ENCODE measurements around the gene TMEM225.

TMEM225 gene, protein sequence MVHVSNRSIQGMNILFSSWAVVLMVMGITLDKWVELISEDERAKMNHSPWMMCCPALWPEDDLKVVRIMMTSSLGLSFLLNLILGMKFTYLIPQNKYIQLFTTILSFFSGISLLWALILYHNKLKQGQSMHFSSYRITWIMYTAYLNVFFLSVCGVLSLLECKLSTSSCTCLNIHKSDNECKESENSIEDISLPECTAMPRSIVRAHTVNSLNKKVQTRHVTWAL

DNA sequence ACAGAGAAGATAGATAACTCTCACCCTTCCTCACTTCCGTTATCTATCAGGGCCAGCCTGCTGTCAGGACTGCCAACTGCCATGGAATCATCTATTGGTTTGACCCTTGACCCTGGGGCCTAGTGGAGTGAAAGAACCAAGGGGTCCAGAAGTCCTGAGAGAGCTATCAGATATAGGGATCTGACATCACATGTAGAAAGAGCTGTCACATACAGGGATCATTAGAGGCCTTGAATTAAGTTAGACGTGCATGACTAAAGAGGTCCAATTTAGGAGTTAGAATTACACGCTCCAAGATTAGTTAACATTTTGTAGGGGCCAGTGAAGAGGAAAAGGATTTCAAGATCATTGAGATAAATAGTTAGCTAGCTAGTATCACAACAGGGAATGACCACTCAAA lies at the start of gene TMEM225:
Gene TMEM225 (minus strand): TSS at position 101 of the 400 bp plus-strand sequence. CDS start 245 bp downstream, outside the sequence.
- in situ Hi-C loops (cut with HindIII; ENCODE audit: low sequenced_read_pairs) = no loop called here
- no peak within 1 kb of the TSS for H3K4me3 ChIP-seq (ENCODE audit: low read depth, low read length)
- TF ChIP-seq, protein P1, sequence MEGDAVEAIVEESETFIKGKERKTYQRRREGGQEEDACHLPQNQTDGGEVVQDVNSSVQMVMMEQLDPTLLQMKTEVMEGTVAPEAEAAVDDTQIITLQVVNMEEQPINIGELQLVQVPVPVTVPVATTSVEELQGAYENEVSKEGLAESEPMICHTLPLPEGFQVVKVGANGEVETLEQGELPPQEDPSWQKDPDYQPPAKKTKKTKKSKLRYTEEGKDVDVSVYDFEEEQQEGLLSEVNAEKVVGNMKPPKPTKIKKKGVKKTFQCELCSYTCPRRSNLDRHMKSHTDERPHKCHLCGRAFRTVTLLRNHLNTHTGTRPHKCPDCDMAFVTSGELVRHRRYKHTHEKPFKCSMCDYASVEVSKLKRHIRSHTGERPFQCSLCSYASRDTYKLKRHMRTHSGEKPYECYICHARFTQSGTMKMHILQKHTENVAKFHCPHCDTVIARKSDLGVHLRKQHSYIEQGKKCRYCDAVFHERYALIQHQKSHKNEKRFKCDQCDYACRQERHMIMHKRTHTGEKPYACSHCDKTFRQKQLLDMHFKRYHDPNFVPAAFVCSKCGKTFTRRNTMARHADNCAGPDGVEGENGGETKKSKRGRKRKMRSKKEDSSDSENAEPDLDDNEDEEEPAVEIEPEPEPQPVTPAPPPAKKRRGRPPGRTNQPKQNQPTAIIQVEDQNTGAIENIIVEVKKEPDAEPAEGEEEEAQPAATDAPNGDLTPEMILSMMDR (IDR thresholded peaks at IDR 0.05; ENCODE audit: low read depth, low read length, missing control alignments) = no peak

DNA sequence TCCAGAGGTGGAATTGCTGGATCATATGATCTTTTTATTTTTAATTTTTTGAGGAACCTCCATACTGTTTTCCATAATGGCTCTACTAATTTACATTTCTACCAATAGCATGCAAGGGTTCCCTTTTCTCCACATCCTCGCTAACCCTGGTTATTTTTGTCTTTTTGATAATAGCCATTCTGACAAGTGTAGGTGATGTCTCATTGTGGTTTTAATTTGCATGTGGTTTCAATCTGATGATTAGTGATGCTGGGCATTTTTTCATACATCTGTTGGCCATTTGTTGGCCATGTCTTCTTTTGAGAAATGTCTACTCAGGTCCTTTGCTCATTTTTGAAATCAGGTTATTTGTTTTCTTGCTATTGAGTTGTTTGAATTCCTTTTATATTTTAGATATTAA lies 38.6 kb upstream of the TMEM225 start:
- in situ Hi-C loops (cut with HindIII; ENCODE audit: low sequenced_read_pairs) = no loop called here
- TF ChIP-seq, protein P1 (IDR thresholded peaks at IDR 0.05; ENCODE audit: low read depth, low read length, missing control alignments) = no peak
- H3K4me3 ChIP-seq (ENCODE audit: low read depth, low read length) = no peak overlapping the region
- DNase-seq (ENCODE audit: low read depth) = no peak

More for the DNA sequence above, at the start of gene TMEM225:
- DNase-seq (ENCODE audit: low read depth) = no peak

DNA sequence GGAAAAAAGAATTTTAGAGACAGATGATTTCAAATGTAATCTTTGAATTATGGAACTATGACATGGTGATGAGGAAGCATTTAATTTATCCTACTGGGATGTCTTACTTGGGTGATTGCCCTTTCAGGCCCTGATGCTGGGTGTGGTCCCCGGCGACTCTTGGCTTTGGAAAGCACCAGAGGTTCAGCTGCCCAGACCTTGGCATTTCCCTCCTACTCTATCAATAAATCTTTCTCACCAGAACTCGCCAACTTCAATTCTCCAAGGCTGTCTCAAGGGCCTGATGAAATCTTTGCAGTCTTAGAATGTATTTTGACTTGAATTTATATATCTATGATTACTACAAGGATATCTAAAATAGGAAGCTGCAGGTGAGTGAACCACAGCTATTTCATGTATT lies 35.5 kb upstream of the TMEM225 start:
- H3K4me3 ChIP-seq (ENCODE audit: low read depth, low read length) = no peak overlapping the region
- DNase-seq (ENCODE audit: low read depth) = no peak
- in situ Hi-C loops (cut with HindIII; ENCODE audit: low sequenced_read_pairs) = no loop called here
- TF ChIP-seq, protein P1 (IDR thresholded peaks at IDR 0.05; ENCODE audit: low read depth, low read length, missing control alignments) = no peak

DNA sequence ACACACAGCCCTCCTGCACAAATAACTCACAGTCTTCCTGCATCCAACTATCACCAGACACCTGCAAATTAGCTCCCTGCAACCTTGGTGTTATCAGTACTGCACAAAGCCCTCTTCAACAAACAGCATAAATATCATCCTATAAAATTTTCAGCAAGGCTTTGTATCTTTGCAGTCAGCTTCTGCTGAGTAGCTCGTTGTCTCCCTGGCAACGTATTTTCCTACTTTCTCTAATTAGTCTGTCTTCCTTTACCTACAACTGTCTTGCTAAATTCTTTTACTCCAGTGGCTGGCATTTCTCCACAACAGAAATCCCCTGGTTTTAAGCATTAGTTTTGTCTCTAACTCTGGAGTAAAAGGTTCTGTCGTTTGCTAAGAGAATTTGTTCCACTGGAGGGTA lies 20.4 kb upstream of the TMEM225 start:
- DNase-seq (ENCODE audit: low read depth) = no peak
- TF ChIP-seq, protein P1 (IDR thresholded peaks at IDR 0.05; ENCODE audit: low read depth, low read length, missing control alignments) = no peak
- no peak overlapping the region for H3K4me3 ChIP-seq (ENCODE audit: low read depth, low read length)
- in situ Hi-C loops (cut with HindIII; ENCODE audit: low sequenced_read_pairs) = no loop called here

DNA sequence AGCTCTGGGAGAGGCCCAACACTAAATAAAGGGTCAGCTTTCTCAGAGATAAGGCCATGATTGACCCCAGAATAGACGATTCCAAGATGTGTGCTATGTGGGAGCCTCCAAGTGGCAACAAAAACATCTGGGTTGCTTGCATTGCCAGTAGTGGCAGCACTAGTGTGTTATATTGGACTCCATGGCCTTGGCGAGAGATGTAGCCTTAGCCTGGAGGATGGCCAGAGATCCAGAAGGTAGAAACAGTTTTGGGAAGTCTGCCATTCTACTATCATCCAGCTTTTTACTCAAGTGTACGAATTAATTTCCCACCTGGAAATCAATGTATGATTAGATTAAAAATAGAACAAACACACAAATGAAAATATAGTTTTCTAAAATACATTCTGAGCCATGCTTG lies 19.5 kb upstream of the TMEM225 start:
- TF ChIP-seq, protein P1 (IDR thresholded peaks at IDR 0.05; ENCODE audit: low read depth, low read length, missing control alignments) = no peak
- no peak for DNase-seq (ENCODE audit: low read depth)
- H3K4me3 ChIP-seq (ENCODE audit: low read depth, low read length) = no peak overlapping the region
- in situ Hi-C loops (cut with HindIII; ENCODE audit: low sequenced_read_pairs) = no loop called here

DNA sequence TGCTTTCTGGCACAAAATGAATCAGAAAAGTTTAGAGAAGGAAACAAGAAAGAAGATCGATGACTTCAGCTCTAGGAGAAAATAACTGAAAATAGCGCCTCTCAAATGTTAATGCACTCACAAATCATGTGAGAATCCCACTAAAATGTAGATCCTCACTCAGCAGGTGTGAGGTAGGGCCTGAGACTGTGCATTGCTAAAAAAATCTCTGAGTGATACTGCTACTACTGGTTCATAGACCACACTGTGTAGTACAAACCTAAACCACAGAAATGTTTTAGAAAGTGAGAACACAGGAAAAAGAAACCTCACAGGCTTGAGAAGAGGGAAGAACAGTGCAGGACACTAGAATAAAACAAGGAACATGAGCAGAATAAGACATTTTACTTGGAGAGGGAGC lies 18.5 kb upstream of the TMEM225 start:
- DNase-seq (ENCODE audit: low read depth) = no peak
- TF ChIP-seq, protein P1 (IDR thresholded peaks at IDR 0.05; ENCODE audit: low read depth, low read length, missing control alignments) = no peak
- in situ Hi-C loops (cut with HindIII; ENCODE audit: low sequenced_read_pairs) = no loop called here
- H3K4me3 ChIP-seq (ENCODE audit: low read depth, low read length) = no peak overlapping the region
